ENCODE data around the gene CEP295NL. TPM values are rescaled to one million over a fixed set of nuclear protein-coding genes. Genes with fewer than 3 reads are reported as not detected.

Gene CEP295NL
- total RNA-seq, 1 experiment from 2014 or later: 0.87 TPM

GRCh38 chr17:78897664-78898047 is 5.3 kb downstream of the CEP295NL start:
- DNase-seq (ENCODE audit: low read depth, low spot score) (no peak), ATAC-seq (no peak)
- Histone ChIP-seq H3K4me1 (ENCODE audit: control insufficient read depth, insufficient read depth, low read length) (no peaks in the 10 kb centered on the region), H3K27me3 (ENCODE audit: control insufficient read depth, insufficient read depth, low read length) (no peaks in the 10 kb centered on the region), H3K9me3 (ENCODE audit: control insufficient read depth, insufficient read depth, low read depth, low read length) (no peaks in the 10 kb centered on the region), H3K27ac (ENCODE audit: low read length) (no peak overlapping the region), H3K36me3 (ENCODE audit: control insufficient read depth, insufficient read depth, low read length) (no peaks in the 10 kb centered on the region), H3K4me3 (ENCODE audit: low read depth in 2 of 2, low read length in 2 of 2) (no peak overlapping the region)
- ChIA-PET CTCF (no interaction called here), POLR2A (no interaction called here)
- in situ Hi-C loops (cut with HindIII; ENCODE audit: low pct_unique_long_range_greater_than_20kb, low sequenced_read_pairs) (no loop called here), intact Hi-C loops (cut with micrococcal nuclease; ENCODE audit: unreplicated experiment) (no loop called here)
- BruUV-seq (replicated peaks): no TSS peak
- TF ChIP-seq REST (IDR thresholded peaks at IDR 0.05; ENCODE audit: insufficient read depth in 1 of 2, low read depth in 2 of 2, low read length in 1 of 2) (no peak), TCF7L2 (IDR thresholded peaks at IDR 0.05; ENCODE audit: low read depth, low read length) (no peak), CTCF (IDR thresholded peaks at IDR 0.05) (no peak), POLR2AphosphoS5 (IDR thresholded peaks at IDR 0.05; ENCODE audit: low read depth, low read length) (no peak), SIN3A (IDR thresholded peaks at IDR 0.05; ENCODE audit: borderline replicate concordance, insufficient read depth, low read depth, low read length) (no peak)

GRCh38 chr17:78896834-78897663 is 6.0 kb downstream of the CEP295NL start:
- in situ Hi-C loops (cut with HindIII; ENCODE audit: low pct_unique_long_range_greater_than_20kb, low sequenced_read_pairs): no loop called here
- no peak overlapping the region for H3K4me3 ChIP-seq (ENCODE audit: low read depth in 2 of 2, low read length in 2 of 2)
- H3K9me3 ChIP-seq (ENCODE audit: control insufficient read depth, insufficient read depth, low read depth, low read length): no peaks in the 10 kb centered on the region
- H3K27me3 ChIP-seq (ENCODE audit: control insufficient read depth, insufficient read depth, low read length): no peaks in the 10 kb centered on the region
- TF ChIP-seq REST (IDR thresholded peaks at IDR 0.05; ENCODE audit: insufficient read depth in 1 of 2, low read depth in 2 of 2, low read length in 1 of 2) (no peak), CTCF (IDR thresholded peaks at IDR 0.05) (no peak), TCF7L2 (IDR thresholded peaks at IDR 0.05; ENCODE audit: low read depth, low read length) (no peak), SIN3A (IDR thresholded peaks at IDR 0.05; ENCODE audit: borderline replicate concordance, insufficient read depth, low read depth, low read length) (no peak), POLR2AphosphoS5 (IDR thresholded peaks at IDR 0.05; ENCODE audit: low read depth, low read length) (no peak)
- H3K4me1 ChIP-seq (ENCODE audit: control insufficient read depth, insufficient read depth, low read length): no peaks in the 10 kb centered on the region
- intact Hi-C loops (cut with micrococcal nuclease; ENCODE audit: unreplicated experiment): no loop called here
- no peak overlapping the region for H3K27ac ChIP-seq (ENCODE audit: low read length)
- no peak for DNase-seq (ENCODE audit: low read depth, low spot score)
- no peaks in the 10 kb centered on the region for H3K36me3 ChIP-seq (ENCODE audit: control insufficient read depth, insufficient read depth, low read length)
- no TSS peak for BruUV-seq (replicated peaks)
- no peak for ATAC-seq
- ChIA-PET POLR2A (no interaction called here), CTCF (interaction anchor here (0.7 kb wide), 1 partner anchor 461 kb away, joined by 6 read pairs; no protein-coding TSS in a partner anchor)

Data from Panc1 (cell line).